Mesenchymal stem cell (in vitro differentiated cells and primary cell): ENCODE data around the gene CSGALNACT2.

Source experiments
- DNase-seq: peaks from one replicate; pipeline ENCODE4 v3.0.0-alpha.2; 2013
- H2AFZ ChIP-seq: one replicate; pipeline ENCODE4 v1.6.1; 2013; ENCODE audit warnings: low read depth, mild to moderate bottlenecking, control low read depth, inconsistent platforms, low read length, moderate library complexity
- H2AK5ac ChIP-seq: 2 replicates; pipeline ENCODE4 v1.6.1; 2013; ENCODE audit warnings: low read length, moderate library complexity, mild to moderate bottlenecking, inconsistent platforms; ENCODE audit not compliant: severe bottlenecking
- H2BK120ac ChIP-seq: one replicate; pipeline ENCODE4 v1.6.1; 2013; ENCODE audit warnings: low read depth, mild to moderate bottlenecking, inconsistent platforms, low read length, moderate library complexity
- H2BK12ac ChIP-seq, 2 experiments: one replicate each; pipeline ENCODE4 v1.6.1; 2013; ENCODE audit warnings: inconsistent platforms in 2 of 2, low read length in 2 of 2, mild to moderate bottlenecking in 2 of 2, moderate library complexity in 2 of 2, control low read depth in 1 of 2
- H2BK15ac ChIP-seq: one replicate; pipeline ENCODE4 v1.6.1; 2013; ENCODE audit warnings: mild to moderate bottlenecking, low read depth, inconsistent platforms; ENCODE audit not compliant: poor library complexity, severe bottlenecking
- H2BK5ac ChIP-seq: 2 replicates; pipeline ENCODE4 v1.6.1; 2013; ENCODE audit warnings: low read depth, mild to moderate bottlenecking, low read length, control low read depth, inconsistent platforms; ENCODE audit not compliant: poor library complexity, severe bottlenecking
- H3K14ac ChIP-seq, 2 experiments: one replicate each; pipeline ENCODE4 v1.6.1; 2013; ENCODE audit warnings: inconsistent platforms in 2 of 2, low read length in 2 of 2, control low read depth in 1 of 2, mild to moderate bottlenecking in 1 of 2, moderate library complexity in 1 of 2
- H3K18ac ChIP-seq, 2 experiments: one replicate each; pipeline ENCODE4 v1.6.1; 2013; ENCODE audit warnings: inconsistent platforms in 2 of 2, low read length in 2 of 2, control low read depth in 1 of 2, low read depth in 1 of 2, mild to moderate bottlenecking in 1 of 2
- H3K23ac ChIP-seq, 2 experiments: one replicate each; pipeline ENCODE4 v1.6.1; 2013; ENCODE audit warnings: inconsistent platforms in 2 of 2, low read length in 2 of 2, mild to moderate bottlenecking in 2 of 2, moderate library complexity in 2 of 2, control low read depth in 1 of 2
- H3K27ac ChIP-seq: 2 replicates; pipeline ENCODE4 v1.5.1; 2013; ENCODE audit warnings: mild to moderate bottlenecking, moderate library complexity, low read length, control low read depth, inconsistent platforms; ENCODE audit not compliant: poor library complexity, severe bottlenecking
- H3K27me3 ChIP-seq, 2 experiments: 2 replicates each; pipeline versions ENCODE4 v1.6.1 to v1.7.0; 2013; ENCODE audit warnings: low read length in 2 of 2, mild to moderate bottlenecking in 2 of 2, moderate library complexity in 2 of 2, control low read depth in 1 of 2, inconsistent platforms in 1 of 2; ENCODE audit not compliant: control insufficient read depth in 1 of 2, insufficient read depth in 1 of 2
- H3K36me3 ChIP-seq, 2 experiments: 2 replicates each; pipeline versions ENCODE4 v1.6.1 to v1.7.0; 2013; ENCODE audit warnings: low read length in 2 of 2, control low read depth in 1 of 2, inconsistent platforms in 1 of 2, low read depth in 1 of 2, mild to moderate bottlenecking in 1 of 2; ENCODE audit not compliant: insufficient read depth in 2 of 2, control insufficient read depth in 1 of 2
- H3K4ac ChIP-seq, 2 experiments: one replicate each; pipeline ENCODE4 v1.6.1; 2013; ENCODE audit warnings: inconsistent platforms in 2 of 2, low read length in 2 of 2, mild to moderate bottlenecking in 2 of 2, moderate library complexity in 2 of 2, control low read depth in 1 of 2, low read depth in 1 of 2
- H3K4me1 ChIP-seq: 2 replicates; pipeline ENCODE4 v1.6.1; 2013; ENCODE audit warnings: low read depth, low read length, control low read depth; ENCODE audit not compliant: control insufficient read depth, insufficient read depth
- H3K4me2 ChIP-seq: 2 replicates; pipeline ENCODE4 v1.6.1; 2013; ENCODE audit warnings: low read length, mild to moderate bottlenecking, inconsistent platforms; ENCODE audit not compliant: poor library complexity, severe bottlenecking
- H3K4me3 ChIP-seq, 2 experiments: 2 replicates each; pipeline versions ENCODE4 v1.5.1 to v1.7.0; 2013; ENCODE audit warnings: low read length in 2 of 2, mild to moderate bottlenecking in 2 of 2, control low read depth in 1 of 2, low read depth in 1 of 2; ENCODE audit not compliant: insufficient read depth in 1 of 2
- H3K79me1 ChIP-seq: replicated peaks from 2 replicates; pipeline ENCODE4 v1.6.1; 2013; ENCODE audit warnings: mild to moderate bottlenecking, control low read depth, low read length, inconsistent platforms; ENCODE audit not compliant: poor library complexity, severe bottlenecking
- H3K9ac ChIP-seq: 2 replicates; pipeline ENCODE4 v1.7.0; 2013; ENCODE audit warnings: mild to moderate bottlenecking, low read length, moderate library complexity
- H3K9me3 ChIP-seq: 2 replicates; pipeline ENCODE4 v1.7.0; 2013; ENCODE audit warnings: mild to moderate bottlenecking, low read length; ENCODE audit not compliant: control insufficient read depth
- H4K8ac ChIP-seq: one replicate; pipeline ENCODE4 v1.6.1; 2013; ENCODE audit warnings: inconsistent platforms, mild to moderate bottlenecking, low read length, moderate library complexity
- H4K91ac ChIP-seq: one replicate; pipeline ENCODE4 v1.6.1; 2013; ENCODE audit warnings: mild to moderate bottlenecking, low read length, inconsistent platforms
- WGBS: methylation state at CpG from one replicate; pipeline ENCODE4 v1.1.7; 2013; ENCODE audit warnings: mixed read lengths; 5-methylcytosine and 5-hydroxymethylcytosine counted together

Gene CSGALNACT2

GRCh38 chr10:43136995-43137716 is 1.1 kb upstream of the CSGALNACT2 start:
- peak overlapping the region; percentile 80 to 95 for H3K4me3 ChIP-seq
- peak overlapping the region; percentile 5 to 22 for H3K14ac ChIP-seq
- peak overlapping the region; percentile 37 for H2AFZ ChIP-seq
- peak overlapping the region; percentile 43 for H3K27ac ChIP-seq
- H3K4me2 ChIP-seq: peak overlapping the region; percentile 77
- H3K27me3 ChIP-seq: no peaks in the 10 kb centered on the region
- H3K4me1 ChIP-seq: peaks cover 11% of the 10 kb centered on the region
- H3K9ac ChIP-seq: peak overlapping the region; percentile 97
- peak overlapping the region; percentile 34 for H2BK15ac ChIP-seq
- H2BK120ac ChIP-seq: peak overlapping the region; percentile 22
- 42% methylated on average over 23 of the region's 27 CpGs for WGBS
- H2BK5ac ChIP-seq: no peak overlapping the region
- peak overlapping the region in 1 of 2 experiments; percentile 84 for H2BK12ac ChIP-seq
- H3K18ac ChIP-seq: peak overlapping the region; percentile 78 to 86
- no peak for DNase-seq
- H4K8ac ChIP-seq: peak overlapping the region; percentile 83
- H3K9me3 ChIP-seq: no peaks in the 10 kb centered on the region
- no peak overlapping the region for H3K23ac ChIP-seq
- peak overlapping the region; percentile 25 for H2AK5ac ChIP-seq
- no peaks in the 10 kb centered on the region for H3K36me3 ChIP-seq
- peak overlapping the region; percentile 62 to 64 for H3K4ac ChIP-seq
- peaks cover 6% of the 10 kb centered on the region for H3K79me1 ChIP-seq
- H4K91ac ChIP-seq: peak overlapping the region; percentile 48

GRCh38 chr10:43137717-43138020 is 576 bp upstream of the CSGALNACT2 start:
- Histone ChIP-seq H2BK120ac (peak overlapping the region; percentile 22), H3K36me3 (no peaks in the 10 kb centered on the region), H3K27ac (peak overlapping the region; percentile 59), H2BK12ac (peak overlapping the region in 1 of 2 experiments; percentile 84), H3K4me2 (peak overlapping the region; percentile 77), H3K14ac (peak overlapping the region; percentile 5 to 22), H2BK5ac (no peak overlapping the region), H3K23ac (no peak overlapping the region), H2BK15ac (peak overlapping the region; percentile 34), H2AFZ (peak overlapping the region; percentile 37), H3K4ac (peak overlapping the region; percentile 62 to 64), H3K9me3 (no peaks in the 10 kb centered on the region), H4K91ac (peak overlapping the region; percentile 48), H3K79me1 (peaks cover 6% of the 10 kb centered on the region), H3K9ac (peak overlapping the region; percentile 97), H4K8ac (peak overlapping the region; percentile 83), H3K4me1 (peaks cover 13% of the 10 kb centered on the region), H3K18ac (peak overlapping the region; percentile 78 to 86), H2AK5ac (no peak overlapping the region), H3K27me3 (no peaks in the 10 kb centered on the region), H3K4me3 (peak overlapping the region; percentile 80 to 95)
- WGBS: 0% methylated on average over 26 of the region's 30 CpGs
- peak; percentile 70 for DNase-seq

- Histone ChIP-seq H3K27me3 (no peaks in the 10 kb centered on the region), H3K4me2 (peak overlapping the region; percentile 54), H3K9me3 (no peaks in the 10 kb centered on the region), H2BK12ac (peak overlapping the region in 1 of 2 experiments; percentile 10), H3K23ac (peak overlapping the region in 1 of 2 experiments; percentile 23), H3K4me1 (peaks cover 13% of the 10 kb centered on the region), H2AFZ (no peak overlapping the region), H2BK120ac (peak overlapping the region; percentile 93), H4K91ac (peak overlapping the region; percentile 88), H3K79me1 (peaks cover 6% of the 10 kb centered on the region), H3K18ac (peak overlapping the region; percentile 75 to 94), H3K9ac (peak overlapping the region; percentile 97), H3K14ac (peak overlapping the region in 1 of 2 experiments; percentile 11), H2BK5ac (no peak overlapping the region), H3K36me3 (no peaks in the 10 kb centered on the region), H4K8ac (peak overlapping the region; percentile 5), H2AK5ac (no peak overlapping the region), H3K4ac (peak overlapping the region in 1 of 2 experiments; percentile 89), H2BK15ac (peak overlapping the region; percentile 71), H3K27ac (peak overlapping the region; percentile 71), H3K4me3 (peak overlapping the region; percentile 80 to 95)
- 2% methylated on average over 19 of the region's 22 CpGs for WGBS
- peak; percentile 64 for DNase-seq
Measured at GRCh38 chr10:43138757-43139241, 554 bp downstream of the CSGALNACT2 start.

- Histone ChIP-seq H2BK120ac (no peak overlapping the region), H4K91ac (no peak overlapping the region), H3K27me3 (no peaks in the 10 kb centered on the region), H3K9ac (peak overlapping the region; percentile 53), H2BK15ac (no peak overlapping the region), H3K4me2 (no peak overlapping the region), H3K23ac (no peak overlapping the region), H3K14ac (no peak overlapping the region), H2AFZ (no peak overlapping the region), H3K4me3 (no peak overlapping the region), H3K27ac (no peak overlapping the region), H2BK12ac (peak overlapping the region in 1 of 2 experiments; percentile 79), H3K4ac (no peak overlapping the region), H4K8ac (peak overlapping the region; percentile 21), H2BK5ac (no peak overlapping the region), H3K79me1 (peaks cover 3% of the 10 kb centered on the region), H3K9me3 (no peaks in the 10 kb centered on the region), H3K4me1 (peaks cover 12% of the 10 kb centered on the region), H3K18ac (no peak overlapping the region), H2AK5ac (no peak overlapping the region), H3K36me3 (no peaks in the 10 kb centered on the region)
- WGBS: 97% methylated on average over 5 of the region's 5 CpGs
- DNase-seq: no peak
Measured at GRCh38 chr10:43141421-43141820, 3.2 kb downstream of the CSGALNACT2 start.
